Measurements from ENCODE around the gene FRS3.

FRS3 gene

GRCh38 chr6:41822021-41822420 is 42.3 kb upstream of the FRS3 start:
- no peaks in the 10 kb centered on the region for H3K36me3 ChIP-seq
- TF ChIP-seq CTCF (IDR thresholded peaks at IDR 0.05) = no peak
- H3K4me1 ChIP-seq (ENCODE audit: control insufficient read depth in 1 of 2, insufficient read depth in 1 of 2, low read depth in 1 of 2, low read length in 1 of 2) = peaks cover 8 to 17% of the 10 kb centered on the region in 2 experiments
- no peak overlapping the region for H3K4me3 ChIP-seq (ENCODE audit: low read depth in 1 of 2, low read length in 1 of 2)
- H3K27me3 ChIP-seq = no peaks in the 10 kb centered on the region
- H3K27ac ChIP-seq = no peak overlapping the region
- H3K9me3 ChIP-seq = no peaks in the 10 kb centered on the region

- H3K9me3 ChIP-seq = no peaks in the 10 kb centered on the region
Observed at GRCh38 chr6:41821266-41821665, 41.6 kb upstream of the FRS3 start.

GRCh38 chr6:41818271-41819054 is 38.8 kb upstream of the FRS3 start:
- no peak for TF ChIP-seq CTCF (IDR thresholded peaks at IDR 0.05)
- Histone ChIP-seq H3K4me3 (ENCODE audit: low read depth in 1 of 2, low read length in 1 of 2) (no peak overlapping the region), H3K27me3 (no peaks in the 10 kb centered on the region), H3K9me3 (no peaks in the 10 kb centered on the region), H3K4me1 (ENCODE audit: control insufficient read depth in 1 of 2, insufficient read depth in 1 of 2, low read depth in 1 of 2, low read length in 1 of 2) (peaks cover 8 to 17% of the 10 kb centered on the region in 2 experiments), H3K27ac (no peak overlapping the region), H3K36me3 (no peaks in the 10 kb centered on the region)

More at GRCh38 chr6:41821266-41821665, 41.6 kb upstream of the FRS3 start:
- Histone ChIP-seq H3K27me3 (no peaks in the 10 kb centered on the region), H3K4me1 (ENCODE audit: control insufficient read depth in 1 of 2, insufficient read depth in 1 of 2, low read depth in 1 of 2, low read length in 1 of 2) (peaks cover 8 to 17% of the 10 kb centered on the region in 2 experiments), H3K36me3 (no peaks in the 10 kb centered on the region), H3K4me3 (ENCODE audit: low read depth in 1 of 2, low read length in 1 of 2) (no peak overlapping the region), H3K27ac (no peak overlapping the region)
- TF ChIP-seq CTCF (IDR thresholded peaks at IDR 0.05) = no peak

GRCh38 chr6:41815587-41815986 is 35.9 kb upstream of the FRS3 start:
- no peak for TF ChIP-seq CTCF (IDR thresholded peaks at IDR 0.05)
- no peaks in the 10 kb centered on the region for H3K27me3 ChIP-seq
- H3K27ac ChIP-seq = no peak overlapping the region
- no peak overlapping the region for H3K4me3 ChIP-seq (ENCODE audit: low read depth in 1 of 2, low read length in 1 of 2)
- H3K4me1 ChIP-seq (ENCODE audit: control insufficient read depth in 1 of 2, insufficient read depth in 1 of 2, low read depth in 1 of 2, low read length in 1 of 2) = peaks cover 8 to 12% of the 10 kb centered on the region in 2 experiments
- H3K36me3 ChIP-seq = no peaks in the 10 kb centered on the region
- H3K9me3 ChIP-seq = no peaks in the 10 kb centered on the region

GRCh38 chr6:41814629-41815028 is 34.9 kb upstream of the FRS3 start:
- no peak for TF ChIP-seq CTCF (IDR thresholded peaks at IDR 0.05)
- no peaks in the 10 kb centered on the region for H3K9me3 ChIP-seq
- no peak overlapping the region for H3K27ac ChIP-seq
- no peaks in the 10 kb centered on the region for H3K27me3 ChIP-seq
- H3K4me1 ChIP-seq (ENCODE audit: control insufficient read depth in 1 of 2, insufficient read depth in 1 of 2, low read depth in 1 of 2, low read length in 1 of 2) = peaks cover 8 to 12% of the 10 kb centered on the region in 2 experiments
- H3K36me3 ChIP-seq = no peaks in the 10 kb centered on the region
- H3K4me3 ChIP-seq (ENCODE audit: low read depth in 1 of 2, low read length in 1 of 2) = no peak overlapping the region

All from neutrophil (primary cell).